KMS-11 (cell line): ENCODE results near the gene HAGHL.

Experiments used
- H2AFZ ChIP-seq: fragments of 200-600 bp; sonication (generic); 2 replicates; pipeline ENCODE4 v1.6.1; 2016; ENCODE audit warnings: antibody characterized with exemption, mixed run types, low read depth
- H3K27ac ChIP-seq: fragments of 200-600 bp; sonication (generic); 2 replicates; pipeline ENCODE4 v1.6.1; 2016; ENCODE audit warnings: mild to moderate bottlenecking, mixed run types
- H3K27me3 ChIP-seq: fragments of 200-600 bp; sonication (generic); 2 replicates; pipeline ENCODE4 v1.6.1; 2017; ENCODE audit warnings: mild to moderate bottlenecking, low read depth, mixed run types, moderate library complexity; ENCODE audit not compliant: insufficient read depth
- H3K36me3 ChIP-seq: fragments of 200-600 bp; sonication (generic); 2 replicates; pipeline ENCODE4 v1.6.1; 2017; ENCODE audit warnings: mild to moderate bottlenecking, mixed run types; ENCODE audit not compliant: insufficient read depth
- H3K4me1 ChIP-seq: fragments of 200-600 bp; sonication (generic); 2 replicates; pipeline ENCODE4 v1.6.1; 2016; ENCODE audit warnings: mild to moderate bottlenecking, low read depth, mixed run types; ENCODE audit not compliant: poor library complexity, severe bottlenecking
- H3K4me2 ChIP-seq: fragments of 200-600 bp; sonication (generic); 2 replicates; pipeline ENCODE4 v1.7.0; 2016; ENCODE audit warnings: mild to moderate bottlenecking, mixed run types
- H3K4me3 ChIP-seq: fragments of 200-600 bp; sonication (generic); IDR thresholded peaks from 2 replicates; pipeline ENCODE4 v1.6.1; 2017; ENCODE audit warnings: low read depth, low read length, mixed read lengths; ENCODE audit not compliant: insufficient read depth
- H3K79me2 ChIP-seq: fragments of 200-600 bp; sonication (generic); 2 replicates; pipeline ENCODE4 v1.6.1; 2016; ENCODE audit warnings: low read depth, mixed run types; ENCODE audit not compliant: insufficient read depth
- H3K9ac ChIP-seq: fragments of 200-600 bp; sonication (generic); 2 replicates; pipeline ENCODE4 v1.6.1; 2016; ENCODE audit warnings: mild to moderate bottlenecking, mixed run types
- H4K20me1 ChIP-seq: fragments of 200-600 bp; sonication (generic); 2 replicates; pipeline ENCODE4 v1.6.1; 2016; ENCODE audit warnings: mild to moderate bottlenecking, mixed run types; ENCODE audit not compliant: insufficient read depth
- TF ChIP-seq, protein P1 (sequence below): fragments of 200-600 bp; sonication (generic); conservative IDR thresholded peaks from 2 replicates; pipeline ENCODE4 v1.6.1; 2017; ENCODE audit warnings: low read depth, mild to moderate bottlenecking, antibody characterized with exemption, low read length, moderate library complexity, mixed read lengths

HAGHL gene

DNA sequence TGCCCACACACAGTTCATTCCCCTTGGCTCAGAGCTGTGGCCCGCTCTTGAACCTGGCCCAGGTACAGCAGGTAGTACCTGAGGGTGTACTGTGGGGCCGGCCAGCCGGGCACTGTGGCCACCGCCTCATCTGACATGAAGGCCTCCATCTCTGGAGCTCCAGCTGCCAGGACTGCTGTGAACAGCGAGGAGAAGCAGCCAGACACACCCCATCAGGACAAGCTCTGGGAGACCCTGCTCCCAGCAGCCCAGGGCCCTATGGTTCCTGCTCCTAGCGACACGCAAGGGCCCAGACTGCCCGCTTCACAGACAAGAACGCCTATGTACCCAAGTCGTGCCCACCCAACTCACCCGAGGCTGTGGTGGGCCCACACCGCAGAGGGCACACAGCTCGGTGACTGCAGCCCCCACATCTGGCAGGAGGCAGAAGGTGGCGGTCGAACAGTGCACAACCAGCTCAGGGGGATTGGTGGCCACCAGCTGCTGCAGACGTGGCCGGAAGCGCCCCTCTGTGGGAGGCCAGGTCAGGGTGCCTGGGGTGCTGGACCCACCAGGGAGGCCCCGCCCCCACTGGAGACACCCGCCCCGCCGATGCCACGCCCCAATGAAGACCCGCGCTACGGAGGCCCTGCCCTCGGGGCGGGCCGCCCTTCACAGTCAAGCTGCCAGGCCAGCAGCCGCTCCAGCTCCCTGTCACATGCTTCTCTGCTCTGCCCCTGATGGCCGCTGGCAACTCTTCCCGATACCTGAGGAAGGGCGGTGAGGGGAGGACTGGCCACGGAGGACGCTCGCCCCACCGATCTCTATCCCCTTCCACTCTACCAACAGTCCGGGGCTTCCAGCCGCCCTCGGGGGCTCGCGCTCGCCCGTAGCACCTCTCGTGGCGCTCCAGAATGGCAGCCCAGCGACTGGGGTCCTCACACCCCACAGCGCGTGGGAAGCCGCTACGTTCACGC lies 47.8 kb upstream of the HAGHL start:
- Histone ChIP-seq H3K4me2 (no peak overlapping the region), H3K27me3 (no peaks in the 10 kb centered on the region), H3K4me1 (no peaks in the 10 kb centered on the region), H4K20me1 (no peaks in the 10 kb centered on the region), H3K79me2 (peaks cover 18% of the 10 kb centered on the region), H3K9ac (no peak overlapping the region), H3K27ac (no peak overlapping the region), H3K36me3 (no peaks in the 10 kb centered on the region; the same call in 1 of the 2 replicates), H3K4me3 (no peak overlapping the region), H2AFZ (no peak overlapping the region)
- TF ChIP-seq, protein P1, sequence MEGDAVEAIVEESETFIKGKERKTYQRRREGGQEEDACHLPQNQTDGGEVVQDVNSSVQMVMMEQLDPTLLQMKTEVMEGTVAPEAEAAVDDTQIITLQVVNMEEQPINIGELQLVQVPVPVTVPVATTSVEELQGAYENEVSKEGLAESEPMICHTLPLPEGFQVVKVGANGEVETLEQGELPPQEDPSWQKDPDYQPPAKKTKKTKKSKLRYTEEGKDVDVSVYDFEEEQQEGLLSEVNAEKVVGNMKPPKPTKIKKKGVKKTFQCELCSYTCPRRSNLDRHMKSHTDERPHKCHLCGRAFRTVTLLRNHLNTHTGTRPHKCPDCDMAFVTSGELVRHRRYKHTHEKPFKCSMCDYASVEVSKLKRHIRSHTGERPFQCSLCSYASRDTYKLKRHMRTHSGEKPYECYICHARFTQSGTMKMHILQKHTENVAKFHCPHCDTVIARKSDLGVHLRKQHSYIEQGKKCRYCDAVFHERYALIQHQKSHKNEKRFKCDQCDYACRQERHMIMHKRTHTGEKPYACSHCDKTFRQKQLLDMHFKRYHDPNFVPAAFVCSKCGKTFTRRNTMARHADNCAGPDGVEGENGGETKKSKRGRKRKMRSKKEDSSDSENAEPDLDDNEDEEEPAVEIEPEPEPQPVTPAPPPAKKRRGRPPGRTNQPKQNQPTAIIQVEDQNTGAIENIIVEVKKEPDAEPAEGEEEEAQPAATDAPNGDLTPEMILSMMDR = no peak

DNA sequence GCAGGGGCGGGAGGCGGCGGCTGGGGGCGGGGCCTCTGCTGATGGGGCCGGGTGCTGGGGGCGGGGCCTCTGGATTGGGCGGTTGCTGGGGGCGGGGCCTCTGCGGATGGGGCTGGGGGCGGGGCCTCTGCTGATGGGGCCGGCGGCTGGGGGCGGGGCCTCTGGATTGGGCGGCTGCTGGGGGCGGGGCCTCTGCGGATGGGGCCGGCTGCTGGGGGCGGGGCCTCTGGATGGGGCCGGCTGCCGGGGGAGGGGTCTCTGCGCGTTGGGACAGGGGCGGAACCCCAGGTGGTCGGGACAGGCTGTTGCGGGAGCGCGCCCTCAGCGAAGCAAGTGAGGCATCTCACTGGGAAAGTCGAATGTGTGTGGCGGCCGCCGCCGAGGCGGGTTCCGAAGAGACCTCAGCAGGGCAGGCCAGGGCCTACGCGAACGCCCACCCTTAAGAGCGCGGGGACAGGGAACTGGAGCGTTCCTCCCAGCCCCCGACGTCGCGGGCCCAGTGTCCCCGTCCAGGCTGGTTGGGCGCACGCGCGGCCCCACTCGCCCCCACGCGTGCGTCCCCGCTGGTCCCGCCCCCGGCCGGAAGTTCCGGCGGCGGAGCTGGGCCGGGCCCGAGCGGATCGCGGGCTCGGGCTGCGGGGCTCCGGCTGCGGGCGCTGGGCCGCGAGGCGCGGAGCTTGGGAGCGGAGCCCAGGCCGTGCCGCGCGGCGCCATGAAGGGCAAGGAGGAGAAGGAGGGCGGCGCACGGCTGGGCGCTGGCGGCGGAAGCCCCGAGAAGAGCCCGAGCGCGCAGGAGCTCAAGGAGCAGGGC lies 46.9 kb upstream of the HAGHL start, which contains the start of gene STUB1:
Gene STUB1 (plus strand): TSS at position 597 of the 811 bp plus-strand sequence. CDS start 116 bp downstream, at position 713.
- Histone ChIP-seq H3K9ac (peak within 1 kb of the TSS; percentile 55; the same call in 1 of the 2 replicates), H3K27me3 (no peaks in the 10 kb centered on the region), H3K36me3 (no peaks in the 10 kb centered on the region; the same call in 1 of the 2 replicates), H3K4me1 (no peaks in the 10 kb centered on the region), H2AFZ (peak within 1 kb of the TSS; percentile 69), H3K79me2 (peaks cover 18% of the 10 kb centered on the region), H3K4me2 (peak within 1 kb of the TSS; percentile 91), H3K4me3 (no peak within 1 kb of the TSS), H4K20me1 (no peaks in the 10 kb centered on the region), H3K27ac (peak within 1 kb of the TSS; percentile 44; the same call in 1 of the 2 replicates)
- TF ChIP-seq, protein P1 = no peak

DNA sequence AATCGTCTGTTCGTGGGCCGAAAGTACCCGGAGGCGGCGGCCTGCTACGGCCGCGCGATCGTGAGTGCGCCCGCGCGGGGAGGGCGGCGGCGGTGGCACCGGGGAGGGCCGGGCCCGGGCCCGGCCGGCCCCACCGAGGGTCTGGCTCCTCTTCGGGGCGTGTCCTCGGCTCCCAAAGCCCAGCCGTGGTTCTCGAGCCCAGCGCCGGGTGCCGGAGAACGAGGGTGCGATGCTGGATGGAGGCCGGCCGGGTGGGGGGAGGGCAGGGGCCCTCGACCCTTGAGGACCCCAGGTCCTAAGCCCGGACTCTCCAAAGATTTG lies 46.3 kb upstream of the HAGHL start:
- H2AFZ ChIP-seq = peak overlapping the region; percentile 69
- TF ChIP-seq, protein P1 = no peak
- H3K27me3 ChIP-seq = no peaks in the 10 kb centered on the region
- H3K27ac ChIP-seq = peak overlapping the region; percentile 44; the same call in 1 of the 2 replicates
- peak overlapping the region; percentile 55; the same call in 1 of the 2 replicates for H3K9ac ChIP-seq
- H3K36me3 ChIP-seq = no peaks in the 10 kb centered on the region; the same call in 1 of the 2 replicates
- peak overlapping the region; percentile 91 for H3K4me2 ChIP-seq
- peaks cover 18% of the 10 kb centered on the region for H3K79me2 ChIP-seq
- no peaks in the 10 kb centered on the region for H3K4me1 ChIP-seq
- H4K20me1 ChIP-seq = no peaks in the 10 kb centered on the region
- no peak overlapping the region for H3K4me3 ChIP-seq

DNA sequence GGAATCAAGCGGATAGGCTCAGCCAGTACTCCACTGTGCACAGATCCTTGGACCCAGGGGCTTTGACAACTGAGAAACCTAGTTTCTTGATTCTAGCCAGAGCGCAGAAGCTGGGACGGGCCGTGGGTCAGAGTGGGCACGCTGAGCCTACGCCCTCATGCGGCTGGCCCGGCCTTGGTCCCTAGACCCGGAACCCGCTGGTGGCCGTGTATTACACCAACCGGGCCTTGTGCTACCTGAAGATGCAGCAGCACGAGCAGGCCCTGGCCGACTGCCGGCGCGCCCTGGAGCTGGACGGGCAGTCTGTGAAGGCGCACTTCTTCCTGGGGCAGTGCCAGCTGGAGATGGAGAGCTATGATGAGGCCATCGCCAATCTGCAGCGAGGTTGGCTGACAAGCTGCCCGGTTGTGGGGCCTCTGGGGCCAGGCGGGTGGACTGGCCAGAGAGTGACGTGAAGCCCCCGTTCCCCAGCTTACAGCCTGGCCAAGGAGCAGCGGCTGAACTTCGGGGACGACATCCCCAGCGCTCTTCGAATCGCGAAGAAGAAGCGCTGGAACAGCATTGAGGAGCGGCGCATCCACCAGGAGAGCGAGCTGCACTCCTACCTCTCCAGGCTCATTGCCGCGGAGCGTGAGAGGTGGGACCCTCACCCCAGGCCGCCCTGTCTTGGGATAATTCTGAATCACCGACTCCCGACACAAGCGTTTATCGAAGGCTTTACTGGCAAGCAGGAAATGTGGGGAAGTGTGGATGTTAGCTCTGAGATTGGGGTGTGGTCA lies 45.8 kb upstream of the HAGHL start:
- H3K9ac ChIP-seq = peak overlapping the region; percentile 55; the same call in 1 of the 2 replicates
- H3K36me3 ChIP-seq = no peaks in the 10 kb centered on the region; the same call in 1 of the 2 replicates
- H3K4me2 ChIP-seq = peak overlapping the region; percentile 91
- H3K4me3 ChIP-seq = no peak overlapping the region
- H3K27me3 ChIP-seq = no peaks in the 10 kb centered on the region
- no peaks in the 10 kb centered on the region for H3K4me1 ChIP-seq
- no peaks in the 10 kb centered on the region for H4K20me1 ChIP-seq
- peak overlapping the region; percentile 44; the same call in 1 of the 2 replicates for H3K27ac ChIP-seq
- TF ChIP-seq, protein P1 = no peak
- peaks cover 18% of the 10 kb centered on the region for H3K79me2 ChIP-seq
- H2AFZ ChIP-seq = peak overlapping the region; percentile 69; the same call in 1 of the 2 replicates
